Sigmoid colon (tissue), 7 donors: ENCODE measurements around the gene SCNN1B. TPM values are rescaled to one million over a fixed set of nuclear protein-coding genes. Genes with fewer than 3 reads are reported as not detected.
"Not testable (repeated sequence)": the region's sequence is repeated elsewhere in the genome, so short reads cannot be mapped to it uniquely, and the experiment has no call there.

Source experiments
- DNase-seq: peaks from one replicate; pipeline ENCODE4 v3.0.0-alpha.2; 2019
- H3K27ac ChIP-seq, 4 donors: fragments of 200-600 bp; sonication (generic); one replicate each; pipeline ENCODE4 v1.5.1; 2016 to 2019; ENCODE audit warnings: mild to moderate bottlenecking in 1 of 4
- H3K27me3 ChIP-seq, 3 donors: fragments of 200-600 bp; sonication (generic); one replicate each; pipeline ENCODE4 v1.5.1; 2019; ENCODE audit warnings: mild to moderate bottlenecking in 1 of 3
- H3K36me3 ChIP-seq, 4 donors: fragments of 200-600 bp; sonication (generic); one replicate each; pipeline ENCODE4 v1.5.1; 2016 to 2019
- H3K4me1 ChIP-seq, 4 donors: fragments of 200-600 bp; sonication (generic); one replicate each; pipeline ENCODE4 v1.5.1; 2017 to 2019
- H3K4me3 ChIP-seq, 4 donors: fragments of 200-600 bp; sonication (generic); one replicate each; pipeline ENCODE4 v1.5.1; 2017 to 2019; ENCODE audit warnings: mild to moderate bottlenecking in 2 of 4, moderate library complexity in 1 of 4
- H3K9me3 ChIP-seq, 4 donors: fragments of 200-600 bp in 3 of 4; sonication (generic) in 3 of 4; one replicate each; pipeline versions ENCODE4 v1.5.1 to v1.6.1; 2013 to 2019
- EP300 ChIP-seq, 4 donors: sonication (generic); formaldehyde crosslinking; IDR thresholded peaks; one replicate each; pipeline ENCODE4 v1.6.1; 2017; ENCODE audit warnings: antibody characterized with exemption in 4 of 4
- POLR2A ChIP-seq, 2 donors: fragments of 450-650 bp; IDR thresholded peaks; one replicate each; pipeline ENCODE4 v1.6.1; 2016; ENCODE audit warnings: antibody characterized with exemption in 2 of 2, mild to moderate bottlenecking in 2 of 2, moderate library complexity in 2 of 2
- POLR2AphosphoS5 ChIP-seq, 4 donors: sonication (generic); formaldehyde crosslinking; IDR thresholded peaks; one replicate each; pipeline ENCODE4 v1.6.1; 2017; ENCODE audit warnings: antibody characterized with exemption in 4 of 4
- WGBS, 2 donors: extraction: QIAGEN DNeasy Blood & Tissue Kit; methylation state at CpG; one replicate each; pipeline ENCODE4 v1.1.7; 2013; 5-methylcytosine and 5-hydroxymethylcytosine counted together
- intact Hi-C: fragments of 100-400 bp; cut with DNase I; formaldehyde crosslinking; loops from one replicate; pipeline ENCODE4 v1.15.1; 2023
- polyA plus RNA-seq, 3 donors: library from polyadenylated mRNA; stranded (reverse); fragments of 200-250 nt; gene quantifications; one replicate each; pipeline ENCODE4 v1.2.3, GENCODE V29; 2013
- total RNA-seq, 4 donors: library from RNA; depleted of rRNA; stranded (reverse); fragments of >200 nt; gene quantifications; one replicate each; pipeline ENCODE4 v1.1.0, GENCODE V29; 2016
- TF ChIP-seq, protein P1 (sequence below), 4 experiments: fragments of 450-650 bp in 3 of 4; fragments of 200-600 bp in 1 of 4; IDR thresholded peaks; one replicate each; pipeline ENCODE4 v1.5.1; 2016 to 2019; ENCODE audit warnings: antibody characterized with exemption in 4 of 4, mild to moderate bottlenecking in 3 of 4, moderate library complexity in 2 of 4
- donor health status: healthy with polysubstance abuse.
- donor health status: Bipolar disorder and iron deficiency.
- donor health status: healthy.

The SCNN1B gene
- total and polyA plus RNA-seq, 7 donors = 1.7 to 212 (median 9.2) TPM

DNA sequence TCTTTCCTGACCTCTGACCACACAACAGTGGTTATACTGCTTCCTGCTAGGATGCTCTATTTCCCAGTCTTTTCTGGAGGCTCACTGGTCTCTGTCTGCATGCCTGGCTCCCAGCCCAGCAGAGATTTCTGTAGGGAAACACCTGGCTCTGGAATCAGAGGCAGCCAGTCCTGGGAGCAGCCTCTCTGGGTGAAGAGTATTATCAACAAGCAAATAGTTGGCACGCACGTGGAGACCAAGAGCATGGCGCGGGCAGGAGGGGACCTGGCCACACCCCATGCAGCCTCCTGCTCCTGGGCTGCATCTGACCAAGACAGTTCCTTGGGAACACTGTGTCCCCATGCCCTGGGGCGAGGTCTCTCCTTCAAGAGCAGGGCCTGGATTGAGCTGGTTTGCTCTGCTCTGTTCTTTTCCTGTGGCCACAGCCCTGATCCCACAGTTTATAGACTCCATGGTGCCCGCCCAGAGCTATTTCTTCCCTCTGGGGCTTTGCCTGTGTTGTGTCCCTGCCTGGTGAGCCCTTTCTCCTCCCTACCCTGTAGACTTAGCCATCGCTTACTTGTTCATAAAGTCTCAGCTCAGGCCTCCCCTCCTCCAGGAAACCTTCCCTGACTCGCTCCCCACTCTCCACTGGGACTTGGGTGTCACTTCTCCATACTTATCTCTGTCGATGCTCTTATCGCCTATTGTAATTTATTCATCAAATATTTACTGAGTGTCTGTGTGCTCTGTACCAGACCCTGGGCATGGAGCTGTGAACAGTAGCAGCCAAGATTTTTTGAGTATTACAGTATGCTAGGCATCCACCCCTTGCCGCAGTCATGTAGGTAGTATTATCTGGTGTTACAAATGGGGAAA lies 60.6 kb downstream of the SCNN1B start:
- H3K27ac ChIP-seq = peak overlapping the region; percentile 46 to 83 (median 56)
- intact Hi-C loops = no loop called here
- H3K9me3 ChIP-seq = no peaks in the 10 kb centered on the region
- H3K27me3 ChIP-seq = no peaks in the 10 kb centered on the region
- H3K4me3 ChIP-seq = no peak overlapping the region
- 13 to 54% methylated on average over 11 of the region's 11 CpGs for WGBS, 2 donors
- H3K36me3 ChIP-seq = no peaks in the 10 kb centered on the region
- no peak for TF ChIP-seq POLR2A (IDR thresholded peaks at IDR 0.05)
- peak in 3 of 4 donors; percentile 44 to 91 (median 44) for TF ChIP-seq EP300 (IDR thresholded peaks at IDR 0.05)
- TF ChIP-seq, protein P1, sequence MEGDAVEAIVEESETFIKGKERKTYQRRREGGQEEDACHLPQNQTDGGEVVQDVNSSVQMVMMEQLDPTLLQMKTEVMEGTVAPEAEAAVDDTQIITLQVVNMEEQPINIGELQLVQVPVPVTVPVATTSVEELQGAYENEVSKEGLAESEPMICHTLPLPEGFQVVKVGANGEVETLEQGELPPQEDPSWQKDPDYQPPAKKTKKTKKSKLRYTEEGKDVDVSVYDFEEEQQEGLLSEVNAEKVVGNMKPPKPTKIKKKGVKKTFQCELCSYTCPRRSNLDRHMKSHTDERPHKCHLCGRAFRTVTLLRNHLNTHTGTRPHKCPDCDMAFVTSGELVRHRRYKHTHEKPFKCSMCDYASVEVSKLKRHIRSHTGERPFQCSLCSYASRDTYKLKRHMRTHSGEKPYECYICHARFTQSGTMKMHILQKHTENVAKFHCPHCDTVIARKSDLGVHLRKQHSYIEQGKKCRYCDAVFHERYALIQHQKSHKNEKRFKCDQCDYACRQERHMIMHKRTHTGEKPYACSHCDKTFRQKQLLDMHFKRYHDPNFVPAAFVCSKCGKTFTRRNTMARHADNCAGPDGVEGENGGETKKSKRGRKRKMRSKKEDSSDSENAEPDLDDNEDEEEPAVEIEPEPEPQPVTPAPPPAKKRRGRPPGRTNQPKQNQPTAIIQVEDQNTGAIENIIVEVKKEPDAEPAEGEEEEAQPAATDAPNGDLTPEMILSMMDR (IDR thresholded peaks at IDR 0.05) = no peak
- peak in 3 of 4 donors; percentile 39 to 79 (median 55) for TF ChIP-seq POLR2AphosphoS5 (IDR thresholded peaks at IDR 0.05)
- peak; percentile 86 for DNase-seq
- H3K4me1 ChIP-seq = peaks cover 0 to 35% (median 7%) of the 10 kb centered on the region in 4 donors

DNA sequence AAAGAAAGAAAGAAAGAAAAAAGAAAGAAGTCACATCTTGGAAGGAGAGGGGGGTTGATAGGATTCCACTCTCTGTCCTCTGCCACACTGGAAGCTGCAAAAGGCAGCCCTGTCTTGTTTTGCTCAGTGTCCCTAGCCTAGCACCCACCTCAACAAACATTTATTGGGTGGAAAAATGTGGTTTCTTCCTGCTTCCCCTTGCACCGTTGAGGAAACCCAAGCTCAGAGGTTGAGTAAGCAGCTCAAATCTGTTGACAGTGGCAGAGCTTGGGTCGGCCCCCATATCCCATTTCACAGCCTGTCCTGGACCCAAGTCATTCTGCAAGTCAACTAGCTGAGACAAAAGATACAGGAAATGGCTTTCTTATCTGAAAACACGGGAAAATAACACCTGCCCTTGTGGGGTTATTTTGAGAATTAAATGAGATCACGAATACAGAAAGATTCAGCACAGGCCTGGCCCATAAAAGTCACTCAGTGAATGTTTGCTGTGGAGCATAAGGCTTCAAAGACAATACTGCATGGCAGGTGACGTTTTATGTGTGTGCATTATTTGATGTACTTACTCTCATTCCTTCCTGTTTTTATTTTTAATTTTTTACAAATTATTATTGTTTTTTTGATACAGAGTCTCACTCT lies 63.6 kb downstream of the SCNN1B start:
- TF ChIP-seq EP300 (IDR thresholded peaks at IDR 0.05) = no peak
- peak in 1 of 4 donors; percentile 3 for TF ChIP-seq POLR2AphosphoS5 (IDR thresholded peaks at IDR 0.05)
- Histone ChIP-seq H3K4me1 (peaks cover 0 to 35% (median 7%) of the 10 kb centered on the region in 4 donors), H3K27me3 (no peaks in the 10 kb centered on the region), H3K27ac (peak overlapping the region in 1 of 4 donors; percentile 31), H3K36me3 (no peaks in the 10 kb centered on the region), H3K9me3 (no peaks in the 10 kb centered on the region), H3K4me3 (no peak overlapping the region)
- intact Hi-C loops = no loop called here
- no peak for DNase-seq
- WGBS, 2 donors = 9 to 16% methylated on average over 5 of the region's 5 CpGs

DNA sequence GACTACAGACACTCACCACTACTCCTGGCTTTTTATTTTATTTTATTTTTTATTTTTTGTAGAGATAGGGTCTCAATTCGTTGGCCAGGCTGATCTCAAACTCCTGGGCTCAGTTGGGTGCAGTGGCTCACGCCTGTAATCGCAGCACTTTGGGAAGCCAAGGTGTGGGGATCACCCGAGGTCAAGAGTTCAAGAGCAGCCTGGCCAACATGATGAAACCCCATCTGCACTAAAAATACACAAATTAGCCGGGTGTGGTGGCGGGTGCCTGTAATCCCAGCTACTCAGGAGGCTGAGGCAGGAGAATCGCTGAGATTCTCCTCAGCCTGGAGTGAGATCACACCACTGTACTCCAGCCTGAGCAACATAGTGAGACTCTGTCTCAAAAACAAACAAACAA lies 64.2 kb downstream of the SCNN1B start:
- DNase-seq, H3K4me3 ChIP-seq, H3K36me3 ChIP-seq, intact Hi-C loops, H3K27me3 ChIP-seq, H3K9me3 ChIP-seq: not testable (repeated sequence)
- H3K4me1 ChIP-seq = peaks cover 0 to 35% (median 7%) of the 10 kb centered on the region in 4 donors
- WGBS, 2 donors = 70 to 84% methylated on average over 7 of the region's 7 CpGs
- H3K27ac ChIP-seq = peak overlapping the region in 2 of 4 donors; percentile 2 to 31

DNA sequence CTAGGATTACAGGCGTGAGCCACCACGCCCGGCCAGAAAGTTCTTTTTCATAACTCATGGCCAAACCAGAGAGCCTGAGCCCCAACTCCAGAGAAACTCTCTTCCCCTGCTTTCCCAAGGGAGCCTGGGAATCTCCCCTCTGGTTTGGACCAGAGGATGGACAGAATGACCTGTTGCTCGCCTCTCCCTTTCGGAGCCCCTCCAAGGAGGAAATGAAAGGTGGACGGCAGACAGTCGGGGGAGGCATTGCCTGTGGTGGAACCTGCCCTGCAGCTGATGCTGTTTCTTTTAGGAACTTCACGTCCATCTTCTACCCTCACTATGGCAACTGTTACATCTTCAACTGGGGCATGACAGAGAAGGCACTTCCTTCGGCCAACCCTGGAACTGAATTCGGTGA lies 65.5 kb downstream of the SCNN1B start:
- H3K4me1 ChIP-seq = peaks cover 0 to 23% (median 4%) of the 10 kb centered on the region in 4 donors
- 87 to 90% methylated on average over 10 of the region's 10 CpGs for WGBS, 2 donors
- no peaks in the 10 kb centered on the region for H3K27me3 ChIP-seq
- TF ChIP-seq POLR2AphosphoS5 (IDR thresholded peaks at IDR 0.05) (no peak), POLR2A (IDR thresholded peaks at IDR 0.05) (no peak)
- TF ChIP-seq, protein P1 (IDR thresholded peaks at IDR 0.05) = no peak
- H3K9me3 ChIP-seq = no peaks in the 10 kb centered on the region
- no peak for DNase-seq
- H3K27ac ChIP-seq = no peak overlapping the region
- no peak overlapping the region for H3K4me3 ChIP-seq
- intact Hi-C loops = no loop called here
- no peaks in the 10 kb centered on the region for H3K36me3 ChIP-seq

DNA sequence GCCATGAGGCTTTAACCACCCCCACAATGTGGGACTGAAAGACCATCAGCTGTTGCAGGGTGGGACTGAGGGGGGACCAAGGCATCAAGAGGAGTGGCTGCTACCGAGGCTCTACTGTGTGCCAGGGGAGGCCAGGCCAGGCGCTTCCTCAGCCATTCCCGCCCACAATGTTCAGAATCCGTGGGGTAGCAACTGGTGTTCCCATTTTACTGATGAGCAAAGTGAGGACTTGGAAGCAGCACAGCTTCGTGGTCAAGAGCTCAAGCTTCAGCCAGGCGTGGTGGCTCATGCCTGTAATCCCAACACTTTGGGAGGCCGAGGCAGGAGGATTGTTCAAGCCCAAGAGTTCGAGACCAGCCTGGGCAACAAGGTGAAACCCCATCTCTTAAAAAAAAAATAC lies 65.9 kb downstream of the SCNN1B start:
- DNase-seq = no peak
- Histone ChIP-seq H3K27me3 (no peaks in the 10 kb centered on the region), H3K27ac (no peak overlapping the region), H3K36me3 (no peaks in the 10 kb centered on the region), H3K4me3 (no peak overlapping the region), H3K9me3 (no peaks in the 10 kb centered on the region), H3K4me1 (peaks cover 0 to 19% (median 1%) of the 10 kb centered on the region in 4 donors)
- intact Hi-C loops = no loop called here
- 84 to 91% methylated on average over 8 of the region's 8 CpGs for WGBS, 2 donors
- TF ChIP-seq, protein P1 (IDR thresholded peaks at IDR 0.05) = no peak
- TF ChIP-seq EP300 (IDR thresholded peaks at IDR 0.05) (no peak), POLR2AphosphoS5 (IDR thresholded peaks at IDR 0.05) (no peak), POLR2A (IDR thresholded peaks at IDR 0.05) (no peak)
